ENCODE measurements around the gene ZCCHC17. TPM values are rescaled to one million over a fixed set of nuclear protein-coding genes. Genes with fewer than 3 reads are reported as not detected.
A peak's percentile ranks its signal among the peaks of the same experiment; 100 is the strongest.

Gene ZCCHC17
- total and polyA plus RNA-seq, 11 donors, result 10.1 to 29.5 (median 12.1) TPM

DNA sequence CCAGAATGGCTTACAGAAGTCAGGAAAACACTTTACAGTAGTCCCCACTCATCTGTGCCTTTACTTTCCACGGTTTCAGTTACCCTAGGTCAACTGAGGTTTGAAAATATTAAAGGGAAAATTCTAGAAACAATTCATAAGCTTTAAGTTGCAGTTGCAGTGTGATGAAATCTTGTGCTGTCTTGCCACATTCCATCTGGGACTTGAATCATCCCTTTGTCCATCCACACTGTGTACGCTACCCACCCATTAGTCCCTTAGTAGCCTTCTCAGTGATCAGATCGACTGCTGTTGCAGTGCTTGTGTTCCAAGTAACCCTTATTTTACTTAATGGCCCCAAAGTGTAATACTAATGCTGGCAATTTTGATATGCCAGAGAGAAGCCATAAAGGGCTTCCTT, 30.5 kb downstream of the ZCCHC17 start:
- Histone ChIP-seq H3K36me3 (peaks cover 0 to 28% (median 8%) of the 10 kb centered on the region in 9 donors), H3K4me3 (no peak overlapping the region), H3K9me3 (no peaks in the 10 kb centered on the region), H3K4me1 (peaks cover 0 to 13% (median 0%) of the 10 kb centered on the region in 12 donors), H3K27me3 (no peaks in the 10 kb centered on the region), H3K27ac (no peak overlapping the region)
- ATAC-seq, result no peak
- 82 to 89% (median 85%) methylated on average over 3 of the region's 3 CpGs for WGBS, 4 donors
- intact Hi-C loops (cut with DNase I), result loop anchor here in 2 of 10 donors (5.0 to 10.0 kb wide), 2 partner anchors 143 to 145 kb away; no protein-coding TSS in a partner anchor
- TF ChIP-seq CTCF (IDR thresholded peaks at IDR 0.05) (no peak), POLR2A (IDR thresholded peaks at IDR 0.05) (no peak)
- DNase-seq, result no peak

DNA sequence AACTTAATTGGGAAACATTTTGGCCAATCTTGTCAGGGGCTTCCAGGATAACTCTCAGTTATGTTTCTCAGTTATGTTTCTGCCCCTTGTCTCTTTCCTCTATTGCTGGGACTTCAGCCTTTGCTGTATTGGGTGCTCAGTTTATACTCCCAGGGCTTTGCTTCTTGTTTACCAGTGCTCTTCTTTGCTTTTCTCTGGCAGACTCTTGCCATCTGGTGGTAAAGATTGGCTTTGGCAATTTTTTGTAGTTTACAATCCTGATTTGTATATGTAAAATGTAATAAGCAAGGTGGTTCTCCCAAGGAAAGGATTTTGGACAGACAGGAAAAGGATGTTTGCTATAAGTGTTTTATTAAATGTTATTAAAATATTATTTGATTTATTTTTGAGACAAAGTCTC, 38.2 kb downstream of the ZCCHC17 start:
- ATAC-seq (peak in 1 of 4 donors; percentile 39), DNase-seq (no peak)
- Histone ChIP-seq H3K36me3 (peaks cover 0 to 35% (median 20%) of the 10 kb centered on the region in 9 donors), H3K9me3 (no peaks in the 10 kb centered on the region), H3K4me3 (no peak overlapping the region), H3K27ac (no peak overlapping the region), H3K27me3 (no peaks in the 10 kb centered on the region), H3K4me1 (no peaks in the 10 kb centered on the region)
- TF ChIP-seq POLR2A (IDR thresholded peaks at IDR 0.05) (no peak), CTCF (IDR thresholded peaks at IDR 0.05) (peak; percentile 17 to 59 (median 38))
- intact Hi-C loops (cut with DNase I), result loop anchor here in 7 of 10 donors (2.0 to 10.0 kb wide), 4 partner anchors 87 to 153 kb away; no protein-coding TSS in a partner anchor

GRCh38 chr1:31336687-31337467, 40.0 kb downstream of the ZCCHC17 start:
- no peaks in the 10 kb centered on the region for H3K4me1 ChIP-seq

More at GRCh38 chr1:31336687-31337467, 40.0 kb downstream of the ZCCHC17 start:
- WGBS, 4 donors, result 80 to 89% (median 84%) methylated on average over 10 of the region's 10 CpGs
- intact Hi-C loops (cut with DNase I), result loop anchor here in 7 of 10 donors (5.0 to 10.0 kb wide), 3 partner anchors 85 to 155 kb away; no protein-coding TSS in a partner anchor
- TF ChIP-seq POLR2A (IDR thresholded peaks at IDR 0.05), result no peak
- no peak for TF ChIP-seq CTCF (IDR thresholded peaks at IDR 0.05)
- Histone ChIP-seq H3K4me3 (no peak overlapping the region), H3K36me3 (peaks cover 0 to 42% (median 29%) of the 10 kb centered on the region in 9 donors), H3K27ac (no peak overlapping the region), H3K9me3 (no peaks in the 10 kb centered on the region), H3K27me3 (no peaks in the 10 kb centered on the region)
- ATAC-seq (no peak), DNase-seq (no peak)
